WTC11 (cell line): Measurements from ENCODE around the gene CSNK1G3. TPM values are rescaled to one million over a fixed set of nuclear protein-coding genes. Genes with fewer than 3 reads are reported as not detected.

Experiments
- ATAC-seq: fragments of 200-7000 bp; cut with Tn5 transposase; 2 replicates; pipeline ENCODE4 v1.10.0; 2021; ENCODE audit warnings: mild to moderate bottlenecking, moderate library complexity
- CTCF ChIA-PET: fragments of 300-600 bp; sonication (Branson Sonifier 250); formaldehyde crosslinking; loops from one replicate; lab custom pipeline; 2021; ENCODE audit warnings: antibody characterized with exemption; lab: Charles Lee
- POLR2A ChIA-PET: fragments of 350-600 bp; sonication (Branson Sonifier 250); formaldehyde crosslinking; loops from one replicate; lab custom pipeline; 2021; ENCODE audit warnings: antibody characterized with exemption; lab: Charles Lee
- DNase-seq: peaks from one replicate; pipeline ENCODE4 v3.0.0; 2021; ENCODE audit warnings: low spot score
- H3K27ac Mint-ChIP-seq: 2 replicates; pipeline ENCODE4 v1.8.0; 2021; ENCODE audit warnings: mixed read lengths
- H3K27me3 Mint-ChIP-seq: 2 replicates; pipeline ENCODE4 v1.8.0; 2021; ENCODE audit warnings: low read depth, mild to moderate bottlenecking, moderate library complexity, mixed read lengths
- H3K36me3 Mint-ChIP-seq: 2 replicates; pipeline ENCODE4 v1.8.0; 2021; ENCODE audit warnings: mixed read lengths
- H3K4me1 Mint-ChIP-seq: 2 replicates; pipeline ENCODE4 v1.8.0; 2022; ENCODE audit warnings: mixed read lengths
- H3K4me3 Mint-ChIP-seq: 2 replicates; pipeline ENCODE4 v1.8.0; 2021; ENCODE audit warnings: mild to moderate bottlenecking, moderate library complexity, mixed read lengths
- H3K9me3 Mint-ChIP-seq: 2 replicates; pipeline ENCODE4 v1.8.0; 2021; ENCODE audit warnings: mixed read lengths
- CBFB ChIP-seq: sonication (generic); formaldehyde crosslinking; IDR thresholded peaks from 2 replicates; pipeline ENCODE4 v1.8.1; 2022; ENCODE audit warnings: mild to moderate bottlenecking, low read depth, missing genetic modification reagents
- E2F1 ChIP-seq: sonication (generic); formaldehyde crosslinking; IDR thresholded peaks from 2 replicates; pipeline ENCODE4 v1.8.0; 2022; ENCODE audit warnings: mild to moderate bottlenecking, missing genetic modification reagents
- FOXP1 ChIP-seq: sonication (generic); formaldehyde crosslinking; IDR thresholded peaks from 2 replicates; pipeline ENCODE4 v1.8.0; 2022; ENCODE audit warnings: missing genetic modification reagents, mild to moderate bottlenecking, moderate library complexity, borderline replicate concordance
- FOXP4 ChIP-seq: sonication (generic); formaldehyde crosslinking; IDR thresholded peaks from 2 replicates; pipeline ENCODE4 v1.8.0; 2022; ENCODE audit warnings: mild to moderate bottlenecking, missing genetic modification reagents
- KAT7 ChIP-seq: sonication (generic); formaldehyde crosslinking; IDR thresholded peaks from 2 replicates; pipeline ENCODE4 v1.8.1; 2023; ENCODE audit warnings: missing genetic modification reagents, mild to moderate bottlenecking, borderline replicate concordance
- MXD4 ChIP-seq: fragments of 250-450 bp; sonication (Bioruptor Pico); IDR thresholded peaks from 2 replicates; pipeline ENCODE4 v1.8.0; 2021; ENCODE audit warnings: mild to moderate bottlenecking, moderate library complexity, borderline replicate concordance
- PREB ChIP-seq: sonication (generic); formaldehyde crosslinking; IDR thresholded peaks from 2 replicates; pipeline ENCODE4 v1.8.1; 2022; ENCODE audit warnings: mild to moderate bottlenecking, missing genetic modification reagents, moderate library complexity, borderline replicate concordance
- RORB ChIP-seq: fragments of 250-450 bp; sonication (Bioruptor Pico); IDR thresholded peaks from 2 replicates; pipeline ENCODE4 v1.9.0; 2021; ENCODE audit warnings: mild to moderate bottlenecking
- SP1 ChIP-seq: sonication (generic); formaldehyde crosslinking; conservative IDR thresholded peaks from 2 replicates; pipeline ENCODE4 v1.8.1; 2022; ENCODE audit warnings: missing genetic modification reagents
- ZBTB21 ChIP-seq: sonication (generic); formaldehyde crosslinking; IDR thresholded peaks from 2 replicates; pipeline ENCODE4 v1.8.1; 2023; ENCODE audit warnings: mild to moderate bottlenecking, missing genetic modification reagents, borderline replicate concordance
- ZNF317 ChIP-seq: sonication (generic); formaldehyde crosslinking; IDR thresholded peaks from 2 replicates; pipeline ENCODE4 v1.8.1; 2023; ENCODE audit warnings: low read depth, mild to moderate bottlenecking, moderate library complexity, missing genetic modification reagents, borderline replicate concordance
- total RNA-seq: library from RNA; stranded (reverse); gene quantifications from 3 replicates; pipeline ENCODE4 v1.2.3, GENCODE V29; 2021
- TF ChIP-seq, protein P1 (sequence below): fragments of 250-450 bp; sonication (Bioruptor Pico); IDR thresholded peaks from 2 replicates; pipeline ENCODE4 v1.9.0; 2021; ENCODE audit warnings: mild to moderate bottlenecking
- TF ChIP-seq, protein P2 (sequence below): fragments of 250-450 bp; sonication (Bioruptor Pico); conservative IDR thresholded peaks from 2 replicates; pipeline ENCODE4 v1.9.0; 2021; ENCODE audit warnings: mild to moderate bottlenecking

CSNK1G3 gene
- total RNA-seq, 1 experiment from 2014 or later, result 51.2 TPM

DNA sequence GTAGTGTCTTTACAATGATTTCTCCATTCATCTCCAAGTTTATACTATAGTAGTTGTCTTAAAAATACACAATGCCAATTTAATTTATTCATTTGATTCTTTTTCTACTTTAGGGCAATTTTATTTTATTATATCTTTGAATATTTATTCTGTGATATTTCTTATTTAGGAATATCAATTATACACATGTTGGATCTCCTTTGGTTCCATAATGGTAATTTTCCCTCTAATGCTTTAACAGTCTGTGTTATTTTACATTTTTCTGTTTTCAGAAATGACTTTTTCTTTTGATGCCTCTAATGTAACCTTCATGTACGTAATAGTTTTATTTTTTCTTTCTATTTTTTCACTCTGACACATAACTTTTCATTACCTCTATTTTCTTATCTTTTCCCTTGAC lies 153.0 kb downstream of the CSNK1G3 start (continued):
- TF ChIP-seq FOXP4 (no peak), FOXP1 (CRISPR knock-in tag) (no peak), MXD4 (CRISPR knock-in tag) (no peak), SP1 (no peak), E2F1 (CRISPR knock-in tag) (no peak), CBFB (CRISPR knock-in tag) (no peak)
- TF ChIP-seq, protein P1, sequence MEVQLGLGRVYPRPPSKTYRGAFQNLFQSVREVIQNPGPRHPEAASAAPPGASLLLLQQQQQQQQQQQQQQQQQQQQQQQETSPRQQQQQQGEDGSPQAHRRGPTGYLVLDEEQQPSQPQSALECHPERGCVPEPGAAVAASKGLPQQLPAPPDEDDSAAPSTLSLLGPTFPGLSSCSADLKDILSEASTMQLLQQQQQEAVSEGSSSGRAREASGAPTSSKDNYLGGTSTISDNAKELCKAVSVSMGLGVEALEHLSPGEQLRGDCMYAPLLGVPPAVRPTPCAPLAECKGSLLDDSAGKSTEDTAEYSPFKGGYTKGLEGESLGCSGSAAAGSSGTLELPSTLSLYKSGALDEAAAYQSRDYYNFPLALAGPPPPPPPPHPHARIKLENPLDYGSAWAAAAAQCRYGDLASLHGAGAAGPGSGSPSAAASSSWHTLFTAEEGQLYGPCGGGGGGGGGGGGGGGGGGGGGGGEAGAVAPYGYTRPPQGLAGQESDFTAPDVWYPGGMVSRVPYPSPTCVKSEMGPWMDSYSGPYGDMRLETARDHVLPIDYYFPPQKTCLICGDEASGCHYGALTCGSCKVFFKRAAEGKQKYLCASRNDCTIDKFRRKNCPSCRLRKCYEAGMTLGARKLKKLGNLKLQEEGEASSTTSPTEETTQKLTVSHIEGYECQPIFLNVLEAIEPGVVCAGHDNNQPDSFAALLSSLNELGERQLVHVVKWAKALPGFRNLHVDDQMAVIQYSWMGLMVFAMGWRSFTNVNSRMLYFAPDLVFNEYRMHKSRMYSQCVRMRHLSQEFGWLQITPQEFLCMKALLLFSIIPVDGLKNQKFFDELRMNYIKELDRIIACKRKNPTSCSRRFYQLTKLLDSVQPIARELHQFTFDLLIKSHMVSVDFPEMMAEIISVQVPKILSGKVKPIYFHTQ (CRISPR knock-in tag), result no peak
- TF ChIP-seq, protein P2, sequence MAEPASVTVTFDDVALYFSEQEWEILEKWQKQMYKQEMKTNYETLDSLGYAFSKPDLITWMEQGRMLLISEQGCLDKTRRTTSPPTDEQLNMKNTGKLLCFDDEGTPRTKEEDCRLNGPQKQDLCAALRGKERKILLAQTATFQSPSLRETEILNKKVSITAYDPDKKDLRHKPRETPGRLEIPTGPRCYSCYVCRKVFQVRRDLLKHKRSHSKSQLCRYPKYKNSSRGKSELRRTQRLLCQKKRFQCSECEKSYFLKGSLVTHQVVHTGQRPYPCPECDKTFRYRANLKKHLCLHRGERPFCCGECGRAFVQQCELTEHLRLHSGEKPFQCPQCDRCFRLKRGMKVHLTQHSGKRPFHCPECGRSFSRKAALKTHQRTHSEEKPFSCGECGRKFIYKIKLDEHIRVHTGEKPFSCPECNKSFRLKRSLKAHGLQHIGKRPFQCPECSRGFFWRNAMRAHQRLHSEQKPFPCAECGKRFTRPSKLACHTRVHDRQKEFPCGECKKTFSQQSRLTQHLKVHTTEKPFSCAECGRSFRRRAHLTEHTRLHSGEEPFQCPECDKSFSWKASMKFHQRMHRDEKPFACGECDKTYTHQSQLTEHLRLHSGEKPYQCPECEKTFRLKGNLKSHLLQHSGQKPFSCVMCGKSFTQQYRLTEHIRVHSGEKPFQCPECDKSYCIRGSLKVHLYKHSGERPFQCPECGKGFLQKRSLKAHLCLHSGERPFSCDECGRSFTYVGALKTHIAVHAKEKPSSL, result no peak

GRCh38 chr5:123665822-123666371 lies 153.9 kb downstream of the CSNK1G3 start:
- H3K4me1 Mint-ChIP-seq, result no peaks in the 10 kb centered on the region; the same call in 1 of the 2 replicates
- ATAC-seq, result no peak
- H3K36me3 Mint-ChIP-seq, result peaks cover 21% of the 10 kb centered on the region
- H3K4me3 Mint-ChIP-seq, result no peak overlapping the region
- no peaks in the 10 kb centered on the region for H3K27me3 Mint-ChIP-seq
- H3K27ac Mint-ChIP-seq, result no peak overlapping the region
- CTCF ChIA-PET, result no interaction called here
- DNase-seq, result no peak
- peaks cover 32% of the 10 kb centered on the region for H3K9me3 Mint-ChIP-seq
- TF ChIP-seq ZBTB21, result no peak
- no peak for TF ChIP-seq RORB (CRISPR knock-in tag)
- no peak for TF ChIP-seq PREB (CRISPR knock-in tag)
- peak; percentile 74 for TF ChIP-seq ZNF317 (CRISPR knock-in tag)
- TF ChIP-seq KAT7 (CRISPR knock-in tag), result no peak
- POLR2A ChIA-PET, result no interaction called here

Other genes starting within 250 kb of the CSNK1G3 start
- 15.2 to 19.9 TPM (median 15.9 TPM) in 3 replicates for gene CEP120, start 88.8 kb upstream of the CSNK1G3 start, total RNA-seq